ENCODE results near the gene CDC34. TPM values are rescaled to one million over a fixed set of nuclear protein-coding genes. Genes with fewer than 3 reads are reported as not detected.

The CDC34 gene
- total RNA-seq, 4 donors from 2014 or later = 60.7 to 110 (median 73.4) TPM

- WGBS, 2 donors = 62 to 68% methylated on average over 10 of the region's 10 CpGs
- TF ChIP-seq EP300 (IDR thresholded peaks at IDR 0.05) (no peak), POLR2A (IDR thresholded peaks at IDR 0.05) (no peak), CTCF (IDR thresholded peaks at IDR 0.05) (no peak)
- peaks cover 0 to 53% (median 0%) of the 10 kb centered on the region in 3 donors for H3K36me3 ChIP-seq
- H3K27me3 ChIP-seq = no peaks in the 10 kb centered on the region
- no peak for DNase-seq (ENCODE audit: low spot score in 2 of 2)
- peaks cover 0 to 9% (median 0%) of the 10 kb centered on the region in 4 donors for H3K9me3 ChIP-seq
- peaks cover 0 to 4% (median 0%) of the 10 kb centered on the region in 4 donors for H3K4me1 ChIP-seq
- no peak overlapping the region for H3K27ac ChIP-seq
- H3K4me3 ChIP-seq = no peak overlapping the region
Measured at GRCh38 chr19:517721-518597, 13.6 kb upstream of the CDC34 start.

GRCh38 chr19:518598-519231, 12.8 kb upstream of the CDC34 start:
- Histone ChIP-seq H3K4me1 (no peaks in the 10 kb centered on the region), H3K27ac (no peak overlapping the region), H3K36me3 (peaks cover 0 to 46% (median 0%) of the 10 kb centered on the region in 3 donors), H3K9me3 (peaks cover 0 to 9% (median 0%) of the 10 kb centered on the region in 4 donors), H3K4me3 (no peak overlapping the region), H3K27me3 (no peaks in the 10 kb centered on the region)
- WGBS, 2 donors = 40 to 48% methylated on average over 4 to 31 of the region's 58 CpGs
- no peak for DNase-seq (ENCODE audit: low spot score in 2 of 2)
- TF ChIP-seq EP300 (IDR thresholded peaks at IDR 0.05) = no peak
- no peak for TF ChIP-seq CTCF (IDR thresholded peaks at IDR 0.05)
- TF ChIP-seq POLR2A (IDR thresholded peaks at IDR 0.05) = no peak

- 91 to 93% methylated on average over 23 to 33 of the region's 45 CpGs for WGBS, 2 donors
- DNase-seq (ENCODE audit: low spot score in 2 of 2) = no peak
Measured at GRCh38 chr19:519449-519865, 12.1 kb upstream of the CDC34 start.

GRCh38 chr19:522726-523125, 8.8 kb upstream of the CDC34 start:
- no peak for DNase-seq (ENCODE audit: low spot score in 2 of 2)
- no peak overlapping the region for H3K4me3 ChIP-seq
- H3K9me3 ChIP-seq = peaks cover 0 to 9% (median 0%) of the 10 kb centered on the region in 4 donors
- TF ChIP-seq POLR2A (IDR thresholded peaks at IDR 0.05) (no peak), EP300 (IDR thresholded peaks at IDR 0.05) (no peak), CTCF (IDR thresholded peaks at IDR 0.05) (no peak)
- peaks cover 0 to 43% (median 0%) of the 10 kb centered on the region in 3 donors for H3K36me3 ChIP-seq
- no peak overlapping the region for H3K27ac ChIP-seq
- H3K4me1 ChIP-seq = no peaks in the 10 kb centered on the region
- WGBS, 2 donors = 92 to 96% methylated on average over 12 of the region's 12 CpGs
- H3K27me3 ChIP-seq = peaks cover 0 to 16% of the 10 kb centered on the region in 2 donors

More at GRCh38 chr19:519449-519865, 12.1 kb upstream of the CDC34 start:
- peaks cover 0 to 43% (median 0%) of the 10 kb centered on the region in 3 donors for H3K36me3 ChIP-seq
- H3K4me3 ChIP-seq = no peak overlapping the region
- peaks cover 0 to 9% (median 0%) of the 10 kb centered on the region in 4 donors for H3K9me3 ChIP-seq
- no peak for TF ChIP-seq POLR2A (IDR thresholded peaks at IDR 0.05)
- no peak for TF ChIP-seq EP300 (IDR thresholded peaks at IDR 0.05)
- TF ChIP-seq CTCF (IDR thresholded peaks at IDR 0.05) = no peak
- no peak overlapping the region for H3K27ac ChIP-seq
- H3K4me1 ChIP-seq = no peaks in the 10 kb centered on the region
- no peaks in the 10 kb centered on the region for H3K27me3 ChIP-seq

All from tibial nerve (tissue), 4 donors.